GM23338 (cell line): Measurements from ENCODE around the gene LIMCH1. TPM values are rescaled to one million over a fixed set of nuclear protein-coding genes. Genes with fewer than 3 reads are reported as not detected.

Experiments
- ATAC-seq: fragments of 200-7000 bp; cut with Tn5 transposase; 3 replicates; pipeline ENCODE4 v1.9.1; 2020
- DNase-seq: peaks from one replicate; pipeline ENCODE4 v3.0.0-alpha.2; 2015; ENCODE audit warnings: low spot score
- H2AFZ ChIP-seq: fragments of 200-600 bp; sonication (generic); 2 replicates; pipeline ENCODE4 v1.8.0; 2016; ENCODE audit warnings: antibody characterized with exemption, mild to moderate bottlenecking, moderate library complexity
- H3F3A ChIP-seq: fragments of 200-600 bp; sonication (generic); replicated peaks from 2 replicates; pipeline ENCODE4 v1.8.0; 2017; ENCODE audit warnings: antibody characterized with exemption, mixed run types, low read depth
- H3K27ac ChIP-seq: fragments of 200-600 bp; sonication (generic); 2 replicates; pipeline ENCODE4 v1.6.1; 2016; ENCODE audit warnings: low read depth
- H3K27me3 ChIP-seq: fragments of 200-600 bp; sonication (generic); 2 replicates; pipeline ENCODE4 v1.8.0; 2016; ENCODE audit warnings: mild to moderate bottlenecking, mixed run types, moderate library complexity; ENCODE audit not compliant: insufficient read depth
- H3K36me3 ChIP-seq: fragments of 200-600 bp; sonication (generic); 2 replicates; pipeline ENCODE4 v1.8.0; 2016; ENCODE audit warnings: mild to moderate bottlenecking; ENCODE audit not compliant: insufficient read depth
- H3K4me1 ChIP-seq: fragments of 200-600 bp; sonication (generic); 2 replicates; pipeline ENCODE4 v1.8.0; 2016; ENCODE audit warnings: mild to moderate bottlenecking, moderate library complexity; ENCODE audit not compliant: insufficient read depth
- H3K4me2 ChIP-seq: fragments of 200-600 bp; sonication (generic); 2 replicates; pipeline ENCODE4 v1.7.1; 2017; ENCODE audit warnings: mixed run types
- H3K4me3 ChIP-seq: fragments of 200-600 bp; sonication (generic); 2 replicates; pipeline ENCODE4 v1.6.1; 2016; ENCODE audit warnings: mixed run types
- H3K79me2 ChIP-seq: fragments of 200-600 bp; sonication (generic); replicated peaks from 2 replicates; pipeline ENCODE4 v1.8.0; 2017; ENCODE audit warnings: mild to moderate bottlenecking; ENCODE audit not compliant: insufficient read depth
- H3K9me2 ChIP-seq: fragments of 200-600 bp; sonication (generic); 2 replicates; pipeline ENCODE4 v1.8.0; 2017; ENCODE audit not compliant: insufficient read depth
- H4K20me1 ChIP-seq: fragments of 200-600 bp; sonication (generic); replicated peaks from 2 replicates; pipeline ENCODE4 v1.8.0; 2017; ENCODE audit warnings: mild to moderate bottlenecking; ENCODE audit not compliant: insufficient read depth
- H3K27ac Mint-ChIP-seq: 2 replicates; pipeline ENCODE4 v1.8.0; 2020; ENCODE audit warnings: inconsistent platforms, mild to moderate bottlenecking, moderate library complexity, mixed read lengths
- H3K27me3 Mint-ChIP-seq: 3 replicates; pipeline ENCODE4 v1.8.0; 2022; ENCODE audit warnings: low read depth, mild to moderate bottlenecking, moderate library complexity, mixed read lengths, inconsistent platforms; ENCODE audit not compliant: insufficient read depth, poor library complexity
- H3K36me3 Mint-ChIP-seq: 3 replicates; pipeline ENCODE4 v1.8.0; 2021; ENCODE audit warnings: low read depth, mild to moderate bottlenecking, inconsistent platforms, moderate library complexity, mixed read lengths
- H3K4me1 Mint-ChIP-seq: 3 replicates; pipeline ENCODE4 v1.8.0; 2020; ENCODE audit warnings: mild to moderate bottlenecking, inconsistent platforms, mixed read lengths
- H3K4me3 Mint-ChIP-seq: 3 replicates; pipeline ENCODE4 v1.8.0; 2021; ENCODE audit warnings: moderate library complexity, mild to moderate bottlenecking, inconsistent platforms, mixed read lengths
- H3K9me3 Mint-ChIP-seq: 3 replicates; pipeline ENCODE4 v1.8.0; 2020; ENCODE audit warnings: moderate library complexity, mild to moderate bottlenecking, inconsistent platforms, mixed read lengths
- CREB1 ChIP-seq: fragments of 250-450 bp; sonication (Bioruptor Pico); IDR thresholded peaks from 2 replicates; pipeline ENCODE4 v1.5.0; 2020; ENCODE audit warnings: low read depth, mild to moderate bottlenecking, moderate library complexity
- EZH2 ChIP-seq: fragments of 200-600 bp; sonication (generic); IDR thresholded peaks from one replicate; pipeline ENCODE4 v1.8.0; 2017; ENCODE audit warnings: antibody characterized with exemption, mild to moderate bottlenecking, low read depth; ENCODE audit not compliant: unreplicated experiment
- EZH2phosphoT487 ChIP-seq: fragments of 200-600 bp; sonication (generic); IDR thresholded peaks from one replicate; pipeline ENCODE4 v1.8.1; 2018; ENCODE audit warnings: antibody characterized with exemption; ENCODE audit not compliant: unreplicated experiment
- JUNB ChIP-seq: IDR thresholded peaks from one replicate; pipeline ENCODE4 v1.6.1; 2016; ENCODE audit warnings: antibody characterized with exemption; ENCODE audit not compliant: unreplicated experiment
- NANOG ChIP-seq: IDR thresholded peaks from 2 replicates; pipeline ENCODE4 v1.6.1; 2016; ENCODE audit warnings: antibody characterized with exemption, borderline replicate concordance
- POLR2AphosphoS5 ChIP-seq: IDR thresholded peaks from 2 replicates; pipeline ENCODE4 v1.6.1; 2016; ENCODE audit warnings: antibody characterized with exemption, low read depth
- STAT1 ChIP-seq: IDR thresholded peaks from one replicate; pipeline ENCODE4 v1.6.1; 2016; ENCODE audit warnings: antibody characterized with exemption; ENCODE audit not compliant: unreplicated experiment
- ZNF114 ChIP-seq: fragments of 250-450 bp; sonication (Bioruptor Pico); IDR thresholded peaks from 2 replicates; pipeline ENCODE4 v1.5.0; 2020; ENCODE audit warnings: mild to moderate bottlenecking, moderate library complexity
- ZNF331 ChIP-seq: fragments of 250-450 bp; sonication (Bioruptor Pico); IDR thresholded peaks from 2 replicates; pipeline ENCODE4 v1.5.0; 2020; ENCODE audit warnings: low read depth, mild to moderate bottlenecking, moderate library complexity
- polyA plus RNA-seq: library from polyadenylated mRNA; unstranded; fragments of >200 nt; fragmentation: Nextera tagmentation; extraction: Ambion mirVana; gene quantifications from 2 replicates; pipeline ENCODE4 v1.2.1, GENCODE V29; 2016
- total RNA-seq: library from RNA; depleted of rRNA; stranded (reverse); fragments of >200 nt; shearing (Covaris generic); gene quantifications from 2 replicates; pipeline ENCODE4 v1.2.3, GENCODE V29; 2014
- TF ChIP-seq, protein P1 (sequence below), 2 experiments: fragments of 200-600 bp in 1 of 2; sonication (generic) in 1 of 2; conservative IDR thresholded peaks; 2 replicates each; pipeline versions ENCODE4 v1.5.1 to v1.6.1; 2016 to 2017; ENCODE audit warnings: antibody characterized with exemption in 2 of 2, low read depth in 2 of 2, mild to moderate bottlenecking in 2 of 2, moderate library complexity in 1 of 2
- TF ChIP-seq, protein P2 (sequence below): IDR thresholded peaks from one replicate; pipeline ENCODE4 v1.6.1; 2018; ENCODE audit warnings: antibody characterized with exemption; ENCODE audit not compliant: unreplicated experiment
- TF ChIP-seq, protein P3 (sequence below): IDR thresholded peaks from 2 replicates; pipeline ENCODE4 v1.6.1; 2016; ENCODE audit warnings: antibody characterized with exemption
- TF ChIP-seq, protein P4 (sequence below): fragments of 250-450 bp; sonication (Bioruptor Pico); IDR thresholded peaks from 2 replicates; pipeline ENCODE4 v1.5.0; 2020; ENCODE audit warnings: mild to moderate bottlenecking, moderate library complexity

Gene LIMCH1
- total and polyA plus RNA-seq, 2 experiments from 2014 or later = 1.5 TPM

DNA sequence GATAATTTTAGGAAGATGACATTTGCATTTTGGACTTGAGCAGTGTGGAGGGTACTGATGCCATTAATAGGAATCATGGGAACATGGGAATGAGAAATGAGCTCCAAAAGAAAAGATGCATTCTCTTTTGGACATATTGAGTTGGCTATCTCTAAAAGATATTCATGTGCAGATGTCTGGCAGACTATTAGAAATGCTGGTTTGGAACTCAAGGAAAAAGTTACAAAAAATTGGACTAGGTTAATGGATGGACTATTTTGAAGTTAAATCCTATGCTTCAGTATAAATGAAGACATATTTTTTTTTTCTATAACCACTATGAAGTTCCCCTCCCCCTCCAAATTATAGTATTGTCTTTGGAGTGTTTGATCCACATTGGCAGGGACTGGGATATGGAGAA lies 3.6 kb upstream of the LIMCH1 start:
- Mint-ChIP-seq H3K27ac (no peak overlapping the region), H3K4me1 (peaks cover 4% of the 10 kb centered on the region; the same call in 2 of the 3 replicates), H3K9me3 (no peaks in the 10 kb centered on the region), H3K4me3 (no peak overlapping the region), H3K27me3 (peaks cover 8% of the 10 kb centered on the region), H3K36me3 (no peaks in the 10 kb centered on the region)
- DNase-seq (no peak), ATAC-seq (no peak)
- Histone ChIP-seq H3K4me3 (no peak overlapping the region), H3K4me2 (no peak overlapping the region), H3K27ac (no peak overlapping the region), H3K36me3 (no peaks in the 10 kb centered on the region), H3K27me3 (no peaks in the 10 kb centered on the region), H3F3A (no peaks in the 10 kb centered on the region), H3K4me1 (peaks cover 27% of the 10 kb centered on the region), H2AFZ (no peak overlapping the region), H3K79me2 (no peaks in the 10 kb centered on the region), H4K20me1 (no peaks in the 10 kb centered on the region), H3K9me2 (0 out of 2 replicates have a peak, but pooled peaks cover 6% of the 10 kb centered on the region)
- TF ChIP-seq, protein P1, sequence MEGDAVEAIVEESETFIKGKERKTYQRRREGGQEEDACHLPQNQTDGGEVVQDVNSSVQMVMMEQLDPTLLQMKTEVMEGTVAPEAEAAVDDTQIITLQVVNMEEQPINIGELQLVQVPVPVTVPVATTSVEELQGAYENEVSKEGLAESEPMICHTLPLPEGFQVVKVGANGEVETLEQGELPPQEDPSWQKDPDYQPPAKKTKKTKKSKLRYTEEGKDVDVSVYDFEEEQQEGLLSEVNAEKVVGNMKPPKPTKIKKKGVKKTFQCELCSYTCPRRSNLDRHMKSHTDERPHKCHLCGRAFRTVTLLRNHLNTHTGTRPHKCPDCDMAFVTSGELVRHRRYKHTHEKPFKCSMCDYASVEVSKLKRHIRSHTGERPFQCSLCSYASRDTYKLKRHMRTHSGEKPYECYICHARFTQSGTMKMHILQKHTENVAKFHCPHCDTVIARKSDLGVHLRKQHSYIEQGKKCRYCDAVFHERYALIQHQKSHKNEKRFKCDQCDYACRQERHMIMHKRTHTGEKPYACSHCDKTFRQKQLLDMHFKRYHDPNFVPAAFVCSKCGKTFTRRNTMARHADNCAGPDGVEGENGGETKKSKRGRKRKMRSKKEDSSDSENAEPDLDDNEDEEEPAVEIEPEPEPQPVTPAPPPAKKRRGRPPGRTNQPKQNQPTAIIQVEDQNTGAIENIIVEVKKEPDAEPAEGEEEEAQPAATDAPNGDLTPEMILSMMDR (conservative IDR thresholded peaks at IDR 0.05; ENCODE audit: low read depth in 2 of 2) = no peak
- no peak for TF ChIP-seq STAT1
- no peak for TF ChIP-seq NANOG
- no peak for TF ChIP-seq ZNF114 (CRISPR knock-in tag)
- no peak for TF ChIP-seq POLR2AphosphoS5
- TF ChIP-seq EZH2 = no peak
- TF ChIP-seq EZH2phosphoT487 = no peak
- TF ChIP-seq, protein P2, sequence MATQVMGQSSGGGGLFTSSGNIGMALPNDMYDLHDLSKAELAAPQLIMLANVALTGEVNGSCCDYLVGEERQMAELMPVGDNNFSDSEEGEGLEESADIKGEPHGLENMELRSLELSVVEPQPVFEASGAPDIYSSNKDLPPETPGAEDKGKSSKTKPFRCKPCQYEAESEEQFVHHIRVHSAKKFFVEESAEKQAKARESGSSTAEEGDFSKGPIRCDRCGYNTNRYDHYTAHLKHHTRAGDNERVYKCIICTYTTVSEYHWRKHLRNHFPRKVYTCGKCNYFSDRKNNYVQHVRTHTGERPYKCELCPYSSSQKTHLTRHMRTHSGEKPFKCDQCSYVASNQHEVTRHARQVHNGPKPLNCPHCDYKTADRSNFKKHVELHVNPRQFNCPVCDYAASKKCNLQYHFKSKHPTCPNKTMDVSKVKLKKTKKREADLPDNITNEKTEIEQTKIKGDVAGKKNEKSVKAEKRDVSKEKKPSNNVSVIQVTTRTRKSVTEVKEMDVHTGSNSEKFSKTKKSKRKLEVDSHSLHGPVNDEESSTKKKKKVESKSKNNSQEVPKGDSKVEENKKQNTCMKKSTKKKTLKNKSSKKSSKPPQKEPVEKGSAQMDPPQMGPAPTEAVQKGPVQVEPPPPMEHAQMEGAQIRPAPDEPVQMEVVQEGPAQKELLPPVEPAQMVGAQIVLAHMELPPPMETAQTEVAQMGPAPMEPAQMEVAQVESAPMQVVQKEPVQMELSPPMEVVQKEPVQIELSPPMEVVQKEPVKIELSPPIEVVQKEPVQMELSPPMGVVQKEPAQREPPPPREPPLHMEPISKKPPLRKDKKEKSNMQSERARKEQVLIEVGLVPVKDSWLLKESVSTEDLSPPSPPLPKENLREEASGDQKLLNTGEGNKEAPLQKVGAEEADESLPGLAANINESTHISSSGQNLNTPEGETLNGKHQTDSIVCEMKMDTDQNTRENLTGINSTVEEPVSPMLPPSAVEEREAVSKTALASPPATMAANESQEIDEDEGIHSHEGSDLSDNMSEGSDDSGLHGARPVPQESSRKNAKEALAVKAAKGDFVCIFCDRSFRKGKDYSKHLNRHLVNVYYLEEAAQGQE = no peak
- TF ChIP-seq JUNB = no peak
- TF ChIP-seq CREB1 = no peak
- TF ChIP-seq, protein P3, sequence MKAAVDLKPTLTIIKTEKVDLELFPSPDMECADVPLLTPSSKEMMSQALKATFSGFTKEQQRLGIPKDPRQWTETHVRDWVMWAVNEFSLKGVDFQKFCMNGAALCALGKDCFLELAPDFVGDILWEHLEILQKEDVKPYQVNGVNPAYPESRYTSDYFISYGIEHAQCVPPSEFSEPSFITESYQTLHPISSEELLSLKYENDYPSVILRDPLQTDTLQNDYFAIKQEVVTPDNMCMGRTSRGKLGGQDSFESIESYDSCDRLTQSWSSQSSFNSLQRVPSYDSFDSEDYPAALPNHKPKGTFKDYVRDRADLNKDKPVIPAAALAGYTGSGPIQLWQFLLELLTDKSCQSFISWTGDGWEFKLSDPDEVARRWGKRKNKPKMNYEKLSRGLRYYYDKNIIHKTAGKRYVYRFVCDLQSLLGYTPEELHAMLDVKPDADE = no peak
- TF ChIP-seq ZNF331 = no peak
- TF ChIP-seq, protein P4, sequence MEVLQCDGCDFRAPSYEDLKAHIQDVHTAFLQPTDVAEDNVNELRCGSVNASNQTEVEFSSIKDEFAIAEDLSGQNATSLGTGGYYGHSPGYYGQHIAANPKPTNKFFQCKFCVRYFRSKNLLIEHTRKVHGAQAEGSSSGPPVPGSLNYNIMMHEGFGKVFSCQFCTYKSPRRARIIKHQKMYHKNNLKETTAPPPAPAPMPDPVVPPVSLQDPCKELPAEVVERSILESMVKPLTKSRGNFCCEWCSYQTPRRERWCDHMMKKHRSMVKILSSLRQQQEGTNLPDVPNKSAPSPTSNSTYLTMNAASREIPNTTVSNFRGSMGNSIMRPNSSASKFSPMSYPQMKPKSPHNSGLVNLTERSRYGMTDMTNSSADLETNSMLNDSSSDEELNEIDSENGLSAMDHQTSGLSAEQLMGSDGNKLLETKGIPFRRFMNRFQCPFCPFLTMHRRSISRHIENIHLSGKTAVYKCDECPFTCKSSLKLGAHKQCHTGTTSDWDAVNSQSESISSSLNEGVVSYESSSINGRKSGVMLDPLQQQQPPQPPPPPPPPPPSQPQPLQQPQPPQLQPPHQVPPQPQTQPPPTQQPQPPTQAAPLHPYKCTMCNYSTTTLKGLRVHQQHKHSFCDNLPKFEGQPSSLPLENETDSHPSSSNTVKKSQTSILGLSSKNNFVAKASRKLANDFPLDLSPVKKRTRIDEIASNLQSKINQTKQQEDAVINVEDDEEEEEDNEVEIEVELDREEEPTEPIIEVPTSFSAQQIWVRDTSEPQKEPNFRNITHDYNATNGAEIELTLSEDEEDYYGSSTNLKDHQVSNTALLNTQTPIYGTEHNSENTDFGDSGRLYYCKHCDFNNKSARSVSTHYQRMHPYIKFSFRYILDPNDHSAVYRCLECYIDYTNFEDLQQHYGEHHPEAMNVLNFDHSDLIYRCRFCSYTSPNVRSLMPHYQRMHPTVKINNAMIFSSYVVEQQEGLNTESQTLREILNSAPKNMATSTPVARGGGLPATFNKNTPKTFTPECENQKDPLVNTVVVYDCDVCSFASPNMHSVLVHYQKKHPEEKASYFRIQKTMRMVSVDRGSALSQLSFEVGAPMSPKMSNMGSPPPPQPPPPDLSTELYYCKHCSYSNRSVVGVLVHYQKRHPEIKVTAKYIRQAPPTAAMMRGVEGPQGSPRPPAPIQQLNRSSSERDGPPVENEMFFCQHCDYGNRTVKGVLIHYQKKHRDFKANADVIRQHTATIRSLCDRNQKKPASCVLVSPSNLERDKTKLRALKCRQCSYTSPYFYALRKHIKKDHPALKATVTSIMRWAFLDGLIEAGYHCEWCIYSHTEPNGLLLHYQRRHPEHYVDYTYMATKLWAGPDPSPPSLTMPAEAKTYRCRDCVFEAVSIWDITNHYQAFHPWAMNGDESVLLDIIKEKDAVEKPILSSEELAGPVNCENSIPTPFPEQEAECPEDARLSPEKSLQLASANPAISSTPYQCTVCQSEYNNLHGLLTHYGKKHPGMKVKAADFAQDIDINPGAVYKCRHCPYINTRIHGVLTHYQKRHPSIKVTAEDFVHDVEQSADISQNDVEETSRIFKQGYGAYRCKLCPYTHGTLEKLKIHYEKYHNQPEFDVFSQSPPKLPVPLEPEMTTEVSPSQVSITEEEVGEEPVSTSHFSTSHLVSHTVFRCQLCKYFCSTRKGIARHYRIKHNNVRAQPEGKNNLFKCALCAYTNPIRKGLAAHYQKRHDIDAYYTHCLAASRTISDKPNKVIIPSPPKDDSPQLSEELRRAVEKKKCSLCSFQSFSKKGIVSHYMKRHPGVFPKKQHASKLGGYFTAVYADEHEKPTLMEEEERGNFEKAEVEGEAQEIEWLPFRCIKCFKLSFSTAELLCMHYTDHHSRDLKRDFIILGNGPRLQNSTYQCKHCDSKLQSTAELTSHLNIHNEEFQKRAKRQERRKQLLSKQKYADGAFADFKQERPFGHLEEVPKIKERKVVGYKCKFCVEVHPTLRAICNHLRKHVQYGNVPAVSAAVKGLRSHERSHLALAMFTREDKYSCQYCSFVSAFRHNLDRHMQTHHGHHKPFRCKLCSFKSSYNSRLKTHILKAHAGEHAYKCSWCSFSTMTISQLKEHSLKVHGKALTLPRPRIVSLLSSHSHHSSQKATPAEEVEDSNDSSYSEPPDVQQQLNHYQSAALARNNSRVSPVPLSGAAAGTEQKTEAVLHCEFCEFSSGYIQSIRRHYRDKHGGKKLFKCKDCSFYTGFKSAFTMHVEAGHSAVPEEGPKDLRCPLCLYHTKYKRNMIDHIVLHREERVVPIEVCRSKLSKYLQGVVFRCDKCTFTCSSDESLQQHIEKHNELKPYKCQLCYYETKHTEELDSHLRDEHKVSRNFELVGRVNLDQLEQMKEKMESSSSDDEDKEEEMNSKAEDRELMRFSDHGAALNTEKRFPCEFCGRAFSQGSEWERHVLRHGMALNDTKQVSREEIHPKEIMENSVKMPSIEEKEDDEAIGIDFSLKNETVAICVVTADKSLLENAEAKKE (CRISPR knock-in tag) = no peak
